ENCODE data around the gene DNAH17. TPM values are rescaled to one million over a fixed set of nuclear protein-coding genes. Genes with fewer than 3 reads are reported as not detected.

DNAH17 gene
- total RNA-seq, 1 experiment from 2014 or later = 0.13 TPM

GRCh38 chr17:78622491-78623265 lies 45.5 kb upstream of the DNAH17 start:
- H3K27ac Mint-ChIP-seq = no peak overlapping the region
- no peak for DNase-seq
- Histone ChIP-seq H3T11ph (ENCODE audit: low read length) (no peak overlapping the region), H4K5ac (ENCODE audit: insufficient read length, low read depth, low read length) (no peak overlapping the region), H3K23me2 (ENCODE audit: insufficient read length, low read depth, low read length, poor library complexity, severe bottlenecking) (no peaks in the 10 kb centered on the region), H3K27me3 (ENCODE audit: insufficient read depth, low read length) (no peaks in the 10 kb centered on the region), H3K14ac (ENCODE audit: insufficient read depth, low read length) (no peak overlapping the region), H3K4me1 (ENCODE audit: insufficient read depth, low read length) (no peaks in the 10 kb centered on the region), H2AFZ (ENCODE audit: low read length) (no peak overlapping the region), H2BK20ac (ENCODE audit: low read depth, low read length, poor library complexity, severe bottlenecking) (no peak overlapping the region), H3K9me3 (ENCODE audit: control insufficient read depth, low read depth, low read length) (no peaks in the 10 kb centered on the region), H3K56ac (ENCODE audit: insufficient read length, low read depth, low read length) (no peak overlapping the region), H3K79me2 (ENCODE audit: insufficient read depth, low read length) (no peaks in the 10 kb centered on the region), H3K79me1 (ENCODE audit: insufficient read depth, low read depth, low read length, poor library complexity, severe bottlenecking) (no peaks in the 10 kb centered on the region), H3K4ac (ENCODE audit: low read depth, low read length) (no peak overlapping the region), H2AK5ac (ENCODE audit: insufficient read length, low read length) (no peak overlapping the region), H2BK5ac (ENCODE audit: insufficient read length, low read length) (no peak overlapping the region), H2BK120ac (ENCODE audit: low read depth, low read length, poor library complexity, severe bottlenecking) (no peak overlapping the region), H4K91ac (ENCODE audit: insufficient read length, low read depth, low read length) (no peak overlapping the region), H3K27ac (ENCODE audit: insufficient read length, low read depth, low read length) (no peak overlapping the region), H3K18ac (ENCODE audit: insufficient read length, low read depth, low read length) (no peak overlapping the region), H3K4me2 (ENCODE audit: insufficient read depth, insufficient read length, low read length) (no peak overlapping the region), H2BK12ac (ENCODE audit: insufficient read length, low read depth, low read length) (no peak overlapping the region), H3K23ac (ENCODE audit: insufficient read length, low read depth, low read length) (no peak overlapping the region), H4K20me1 (ENCODE audit: control insufficient read depth, insufficient read depth, insufficient read length) (no peaks in the 10 kb centered on the region), H3K9ac (ENCODE audit: extremely low read depth, insufficient read length, low read length) (no peak overlapping the region), H4K8ac (replicated peaks; ENCODE audit: insufficient read length, low read depth, low read length) (no peak overlapping the region), H2BK15ac (ENCODE audit: low read depth, low read length) (no peak overlapping the region)
- no CpG with 5 or more reads among the region's 26 CpGs for WGBS (ENCODE audit: extremely low coverage, insufficient read length, low lambda C conversion rate)
- H3K4me1 Mint-ChIP-seq = peaks cover 3% of the 10 kb centered on the region in 2 experiments; a peak in 3 of 4 replicates
- H3K9me3 Mint-ChIP-seq = peaks cover 6 to 11% of the 10 kb centered on the region in 2 experiments; a peak in 4 of 5 replicates
- H3K27me3 Mint-ChIP-seq (ENCODE audit: low read depth) = no peaks in the 10 kb centered on the region
- H3K4me3 Mint-ChIP-seq = no peak overlapping the region
- TF ChIP-seq CTCF (conservative IDR thresholded peaks at IDR 0.05) = no peak
- 0 out of 7 replicates have a peak, but pooled peaks cover 0 to 5% (median 0%) of the 10 kb centered on the region in 3 experiments for H3K36me3 Mint-ChIP-seq (ENCODE audit: insufficient read depth in 1 of 3, low read depth in 3 of 3)

Data from H9 (cell line).